ENCODE results near the gene DNAJA3. TPM values are rescaled to one million over a fixed set of nuclear protein-coding genes. Genes with fewer than 3 reads are reported as not detected.

DNAJA3 gene
- total RNA-seq, 1 experiment from 2014 or later: 93.3 TPM

GRCh38 chr16:4401094-4401501 is 24.6 kb upstream of the DNAJA3 start:
- no TSS peak for BruUV-seq (replicated peaks)
- Histone ChIP-seq H4K20me1 (ENCODE audit: insufficient read depth) (no peaks in the 10 kb centered on the region), H3K9ac (ENCODE audit: low read length) (no peak overlapping the region), H3K27ac (ENCODE audit: low read depth, low read length) (no peak overlapping the region), H3K4me3 (replicated peaks in 1 of 2; ENCODE audit: low read depth in 1 of 2, low read length in 2 of 2) (no peak overlapping the region), H3K9me2 (ENCODE audit: insufficient read depth) (no peaks in the 10 kb centered on the region), H3K9me3 (ENCODE audit: control insufficient read depth in 1 of 2, insufficient read depth in 1 of 2, low read depth in 1 of 2, low read length in 2 of 2) (no peaks in the 10 kb centered on the region), H3K36me3 (ENCODE audit: control insufficient read depth in 1 of 2, insufficient read depth in 2 of 2, low read length in 2 of 2) (no peaks in the 10 kb centered on the region), H3K4me1 (ENCODE audit: control insufficient read depth in 1 of 2, insufficient read depth in 2 of 2, low read length in 2 of 2) (peaks cover 10 to 12% of the 10 kb centered on the region in 2 experiments; a peak in 3 of 4 replicates), H3K27me3 (ENCODE audit: insufficient read depth, low read length) (no peaks in the 10 kb centered on the region), H2AFZ (ENCODE audit: low read depth, low read length, poor library complexity, severe bottlenecking) (no peak overlapping the region), H3K79me2 (ENCODE audit: insufficient read depth, low read length) (no peaks in the 10 kb centered on the region), H3K4me2 (ENCODE audit: low read length) (no peak overlapping the region)
- TF ChIP-seq SIN3A (IDR thresholded peaks at IDR 0.05; ENCODE audit: low read depth) (no peak), POLR2AphosphoS5 (IDR thresholded peaks at IDR 0.05; ENCODE audit: low read depth, low read length) (no peak), CEBPB (IDR thresholded peaks at IDR 0.05; ENCODE audit: low read depth) (no peak), REST (IDR thresholded peaks at IDR 0.05; ENCODE audit: low read depth) (no peak), ELF1 (IDR thresholded peaks at IDR 0.05; ENCODE audit: borderline replicate concordance, low read depth) (no peak), SP1 (IDR thresholded peaks at IDR 0.05; ENCODE audit: low read depth) (no peak), TCF7L2 (IDR thresholded peaks at IDR 0.05; ENCODE audit: borderline replicate concordance, extremely low read depth, insufficient read depth, insufficient read length) (no peak)
- no peak for ATAC-seq
- RAD21 ChIA-PET (ENCODE audit: low non-redundant PET in 1 of 2, low total read pairs in 2 of 2, uncharacterized antibody in 2 of 2, unreplicated experiment in 2 of 2): interaction anchor here in 1 of 2 experiments (1.2 kb wide), 1 partner anchor 15 kb away, joined by 3 read pairs; the partner anchor contains the start of gene CORO7
- intact Hi-C loops (cut with micrococcal nuclease): loop anchor here (10.0 kb wide), 1 partner anchor 554 kb away; the partner anchor contains the start of gene SEC14L5
- POLR2A ChIA-PET: no interaction called here
- no peak for DNase-seq (ENCODE audit: low read depth, low spot score)
- CTCF ChIA-PET: interaction anchor here (1.2 to 2.5 kb wide), 2 partner anchors 139 to 147 kb away, joined by 3 to 11 read pairs; no protein-coding TSS in a partner anchor
